Activated CD8-positive, alpha-beta memory T cell treated with anti-CD3 and anti-CD28 coated beads for 48 hours (primary cell): ENCODE measurements around the gene PCGF3.
"Not testable (repeated sequence)": the region's sequence is repeated elsewhere in the genome, so short reads cannot be mapped to it uniquely, and the experiment has no call there.

Experiments used
- DNase-seq, 3 experiments: peaks; one replicate each; pipeline ENCODE4 v3.0.0-alpha.2; 2020; ENCODE audit warnings: low read depth in 2 of 3, low spot score in 2 of 3

PCGF3 gene

GRCh38 chr4:703336-704197, 2.1 kb upstream of the PCGF3 start:
- DNase-seq: no peak

GRCh38 chr4:704198-704891, 1.3 kb upstream of the PCGF3 start:
- DNase-seq: no peak

GRCh38 chr4:704971-705277, 708 bp upstream of the PCGF3 start:
- DNase-seq: no peak

- DNase-seq: not testable (repeated sequence)
Observed at GRCh38 chr4:706083-706633, 526 bp downstream of the PCGF3 start.

GRCh38 chr4:706834-707598, 1.4 kb downstream of the PCGF3 start:
- no peak for DNase-seq

GRCh38 chr4:707929-708630, 2.4 kb downstream of the PCGF3 start:
- DNase-seq: no peak

GRCh38 chr4:708631-708933, 3.0 kb downstream of the PCGF3 start:
- DNase-seq: no peak

- no peak for DNase-seq
Observed at GRCh38 chr4:709348-709747, 3.7 kb downstream of the PCGF3 start.

- no peak for DNase-seq
Observed at GRCh38 chr4:710116-710515, 4.5 kb downstream of the PCGF3 start.

- DNase-seq: no peak
Observed at GRCh38 chr4:710916-711315, 5.3 kb downstream of the PCGF3 start.

- no peak for DNase-seq
Observed at GRCh38 chr4:712093-712492, 6.5 kb downstream of the PCGF3 start.

GRCh38 chr4:712916-713632, 7.4 kb downstream of the PCGF3 start:
- DNase-seq: no peak

- DNase-seq: no peak
Observed at GRCh38 chr4:714087-714486, 8.5 kb downstream of the PCGF3 start.

- DNase-seq: no peak
Observed at GRCh38 chr4:717601-718320, 12.1 kb downstream of the PCGF3 start.

- no peak for DNase-seq
Observed at GRCh38 chr4:718460-718859, 12.8 kb downstream of the PCGF3 start.

GRCh38 chr4:720111-720860, 14.7 kb downstream of the PCGF3 start:
- no peak for DNase-seq

GRCh38 chr4:721261-722168, 15.9 kb downstream of the PCGF3 start:
- DNase-seq: no peak

GRCh38 chr4:722169-722725, 16.6 kb downstream of the PCGF3 start:
- no peak for DNase-seq
